GM12873 (cell line): ENCODE measurements around the gene MRPL46.

Experiments
- CTCF ChIP-seq: IDR thresholded peaks from 2 replicates; pipeline ENCODE4 v1.5.1; 2012; ENCODE audit warnings: low read depth, mild to moderate bottlenecking, moderate library complexity, low read length, control low read depth; ENCODE audit not compliant: insufficient read depth; ENCODE audit errors: missing control alignments

Gene MRPL46

GRCh38 chr15:88438181-88438580 lies 29.0 kb downstream of the MRPL46 start:
- no peak for TF ChIP-seq CTCF

- no peak for TF ChIP-seq CTCF
Observed at GRCh38 chr15:88433046-88433685, 34.0 kb downstream of the MRPL46 start.

- no peak for TF ChIP-seq CTCF
Observed at GRCh38 chr15:88431441-88431840, 35.7 kb downstream of the MRPL46 start.

GRCh38 chr15:88430051-88430450 lies 37.1 kb downstream of the MRPL46 start:
- TF ChIP-seq CTCF = no peak

- no peak for TF ChIP-seq CTCF
Observed at GRCh38 chr15:88428805-88429605, 38.2 kb downstream of the MRPL46 start.

- no peak for TF ChIP-seq CTCF
Observed at GRCh38 chr15:88428053-88428452, 39.1 kb downstream of the MRPL46 start.

GRCh38 chr15:88426304-88426703 lies 40.9 kb downstream of the MRPL46 start:
- TF ChIP-seq CTCF = no peak
